IPS-15b (cell line): ENCODE measurements around the gene RTTN.

Experiments
- H3K27me3 ChIP-seq: one replicate; pipeline ENCODE4 v1.6.1; 2013; ENCODE audit warnings: low read length; ENCODE audit not compliant: control insufficient read depth, insufficient read depth
- H3K36me3 ChIP-seq: one replicate; pipeline ENCODE4 v1.6.1; 2013; ENCODE audit warnings: low read length; ENCODE audit not compliant: control insufficient read depth, insufficient read depth
- H3K4me1 ChIP-seq: one replicate; pipeline ENCODE4 v1.6.1; 2013; ENCODE audit warnings: mild to moderate bottlenecking, low read length; ENCODE audit not compliant: control insufficient read depth, insufficient read depth
- H3K4me3 ChIP-seq: one replicate; pipeline ENCODE4 v1.5.1; 2013; ENCODE audit warnings: low read depth, low read length
- H3K9ac ChIP-seq: one replicate; pipeline ENCODE4 v1.6.1; 2013; ENCODE audit warnings: low read depth, mild to moderate bottlenecking, low read length
- H3K9me3 ChIP-seq: one replicate; pipeline ENCODE4 v1.6.1; 2013; ENCODE audit warnings: mild to moderate bottlenecking, low read length; ENCODE audit not compliant: control insufficient read depth, insufficient read depth

The RTTN gene

DNA sequence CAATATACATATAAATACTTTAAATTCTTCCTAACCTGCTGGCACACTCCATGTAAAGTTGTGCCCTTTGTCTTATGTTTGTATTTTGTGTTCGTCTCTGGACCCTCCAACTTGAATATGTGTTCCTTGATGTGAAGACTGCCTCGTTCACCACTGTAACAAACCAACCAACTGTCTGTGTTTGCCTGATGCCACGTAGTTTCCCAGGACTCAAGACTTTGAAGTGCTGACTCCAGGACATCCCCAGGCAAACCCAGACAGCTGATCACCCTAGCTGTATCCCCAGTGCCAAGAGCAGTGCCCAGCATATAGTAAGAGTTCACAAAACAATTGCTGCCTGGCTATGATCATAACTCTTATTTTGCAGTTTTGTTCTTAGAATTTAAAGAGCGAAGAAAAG is 242.3 kb downstream of the RTTN start:
- H3K27me3 ChIP-seq, result no peaks in the 10 kb centered on the region
- no peaks in the 10 kb centered on the region for H3K9me3 ChIP-seq
- H3K36me3 ChIP-seq, result no peaks in the 10 kb centered on the region
- H3K9ac ChIP-seq, result no peak overlapping the region
- H3K4me3 ChIP-seq, result no peak overlapping the region
- H3K4me1 ChIP-seq, result no peaks in the 10 kb centered on the region

DNA sequence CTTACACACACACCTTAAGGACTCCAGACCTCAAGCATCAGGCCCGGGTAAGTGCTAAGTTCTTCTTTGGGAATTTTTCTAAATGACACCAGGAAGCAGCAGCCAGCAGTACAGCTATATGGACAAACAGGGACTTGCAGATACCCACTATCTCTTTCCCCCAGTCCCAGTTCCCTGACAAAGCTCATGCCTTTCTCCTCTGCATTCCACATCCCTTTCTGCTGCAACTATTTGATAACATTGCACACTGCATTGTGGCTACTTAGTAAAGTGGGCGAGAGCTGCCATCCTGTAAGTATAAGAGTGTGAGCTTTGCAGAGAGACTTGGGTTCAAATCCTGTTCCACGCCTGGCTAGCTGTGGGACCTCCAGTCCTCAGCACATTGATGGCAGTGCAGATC is 243.8 kb downstream of the RTTN start:
- Histone ChIP-seq H3K36me3 (no peaks in the 10 kb centered on the region), H3K4me1 (no peaks in the 10 kb centered on the region), H3K4me3 (no peak overlapping the region), H3K9ac (no peak overlapping the region), H3K27me3 (no peaks in the 10 kb centered on the region), H3K9me3 (no peaks in the 10 kb centered on the region)

DNA sequence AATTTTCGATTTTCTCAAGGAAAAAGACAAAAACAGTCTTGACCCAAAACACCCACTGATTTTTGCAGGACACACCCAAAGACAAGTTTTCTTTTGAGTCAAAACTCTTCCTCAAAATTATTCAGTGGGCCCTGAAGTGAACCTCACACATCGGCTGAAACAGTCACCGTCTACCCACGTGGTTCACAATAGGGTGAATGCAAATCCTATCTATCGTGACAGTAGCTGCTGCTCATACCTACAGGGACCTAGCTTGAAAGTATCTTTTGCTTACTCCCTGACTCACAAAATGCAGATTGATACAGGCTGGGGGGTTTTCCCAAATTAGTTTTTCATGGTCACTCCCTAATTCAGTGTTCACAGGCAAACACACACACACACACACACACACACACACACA is 247.1 kb downstream of the RTTN start:
- Histone ChIP-seq H3K9ac (no peak overlapping the region), H3K4me1 (no peaks in the 10 kb centered on the region)

DNA sequence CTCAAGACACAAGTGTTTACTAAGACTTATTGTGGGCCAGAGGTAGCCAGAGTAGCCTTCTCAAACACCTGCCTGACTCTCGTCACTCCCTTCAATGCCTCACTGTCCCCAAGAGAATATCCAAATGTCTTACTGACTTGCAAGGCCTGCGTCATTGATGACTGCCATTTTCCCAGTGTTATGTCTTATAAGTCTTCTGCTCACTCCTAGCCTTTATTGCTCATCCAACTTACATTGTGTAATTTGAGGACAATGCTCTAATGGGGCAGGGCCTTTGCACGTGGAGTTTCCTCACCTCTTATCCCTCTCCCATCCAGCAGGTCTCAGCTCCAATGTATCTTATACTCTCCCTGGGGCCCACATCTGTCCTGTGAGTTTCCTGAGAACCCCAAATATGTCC is 247.7 kb downstream of the RTTN start:
- H3K9ac ChIP-seq, result no peak overlapping the region
- H3K27me3 ChIP-seq, result no peaks in the 10 kb centered on the region
- H3K4me1 ChIP-seq, result no peaks in the 10 kb centered on the region
- no peaks in the 10 kb centered on the region for H3K36me3 ChIP-seq
- no peak overlapping the region for H3K4me3 ChIP-seq
- no peaks in the 10 kb centered on the region for H3K9me3 ChIP-seq

More for the DNA sequence above, 247.1 kb downstream of the RTTN start:
- H3K36me3 ChIP-seq, result no peaks in the 10 kb centered on the region
- no peak overlapping the region for H3K4me3 ChIP-seq
- H3K27me3 ChIP-seq, result no peaks in the 10 kb centered on the region
- H3K9me3 ChIP-seq, result no peaks in the 10 kb centered on the region

DNA sequence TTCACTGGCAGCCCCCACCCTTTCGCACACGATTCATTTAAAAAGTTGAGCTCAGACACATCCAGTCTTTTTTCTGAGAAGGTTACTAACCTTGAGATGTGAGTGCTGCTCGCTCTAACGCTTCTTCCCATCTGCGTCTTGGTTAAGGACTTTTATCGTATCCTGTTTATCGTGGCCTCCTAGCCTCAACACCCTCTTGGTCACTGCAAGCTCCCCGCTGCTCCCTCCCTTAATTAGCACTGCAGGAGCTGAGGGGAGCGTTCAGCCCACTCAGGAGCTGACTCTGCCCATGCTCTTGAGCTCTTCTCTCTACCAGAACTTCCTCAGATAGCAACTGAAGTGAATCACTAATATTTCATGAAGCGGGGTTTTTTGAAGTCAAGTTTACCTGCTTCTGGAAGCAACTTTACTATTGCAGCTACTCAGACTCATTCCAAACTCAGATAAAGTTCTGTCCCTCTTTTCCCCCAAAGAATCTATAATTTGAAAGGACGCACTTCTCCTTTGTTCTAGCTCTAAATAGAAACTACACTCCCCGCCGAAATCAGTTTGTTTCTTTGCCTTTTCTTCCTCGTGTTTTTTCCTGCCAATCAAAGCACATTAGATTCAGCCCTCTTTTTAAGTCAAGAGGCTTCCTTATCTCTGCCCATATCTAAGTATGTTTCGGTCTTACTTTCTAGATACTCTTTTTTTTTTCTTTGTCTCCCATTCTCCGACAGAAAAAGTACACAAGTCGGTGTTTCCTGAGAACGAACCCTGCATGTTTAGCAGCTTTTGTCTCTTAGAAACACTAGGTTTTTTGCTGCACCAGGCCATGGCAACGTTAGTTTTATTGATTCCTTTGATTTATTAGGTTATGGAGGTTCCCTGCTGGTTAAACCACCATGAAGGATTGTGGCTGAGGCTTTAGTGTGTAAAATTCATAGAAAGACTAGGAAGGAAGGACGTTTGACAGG is 248.5 kb downstream of the RTTN start:
- H3K9me3 ChIP-seq, result no peaks in the 10 kb centered on the region
- H3K36me3 ChIP-seq, result no peaks in the 10 kb centered on the region
- H3K27me3 ChIP-seq, result no peaks in the 10 kb centered on the region
- H3K4me3 ChIP-seq, result no peak overlapping the region
- no peaks in the 10 kb centered on the region for H3K4me1 ChIP-seq
- H3K9ac ChIP-seq, result no peak overlapping the region

DNA sequence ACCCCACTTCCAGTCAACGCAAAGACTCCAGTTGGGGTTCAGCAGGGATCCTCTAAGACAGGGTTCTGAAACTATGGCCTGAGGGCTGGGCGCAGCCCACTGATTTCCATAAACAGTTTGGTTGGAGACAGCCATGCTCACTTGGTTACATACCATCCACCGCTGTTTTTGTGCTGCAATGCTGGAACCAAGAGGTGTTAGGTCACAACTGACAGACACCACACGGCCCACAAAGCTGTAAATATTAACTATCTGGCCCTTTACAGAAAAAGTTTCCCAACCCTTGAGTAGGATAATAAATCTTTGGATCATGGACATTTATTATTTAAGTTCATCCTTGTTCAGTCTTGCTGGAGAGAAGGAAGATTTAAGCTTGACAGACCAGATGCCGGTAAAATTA is 249.4 kb downstream of the RTTN start:
- Histone ChIP-seq H3K9me3 (no peaks in the 10 kb centered on the region), H3K4me3 (no peak overlapping the region), H3K27me3 (no peaks in the 10 kb centered on the region), H3K36me3 (no peaks in the 10 kb centered on the region), H3K4me1 (no peaks in the 10 kb centered on the region), H3K9ac (no peak overlapping the region)

DNA sequence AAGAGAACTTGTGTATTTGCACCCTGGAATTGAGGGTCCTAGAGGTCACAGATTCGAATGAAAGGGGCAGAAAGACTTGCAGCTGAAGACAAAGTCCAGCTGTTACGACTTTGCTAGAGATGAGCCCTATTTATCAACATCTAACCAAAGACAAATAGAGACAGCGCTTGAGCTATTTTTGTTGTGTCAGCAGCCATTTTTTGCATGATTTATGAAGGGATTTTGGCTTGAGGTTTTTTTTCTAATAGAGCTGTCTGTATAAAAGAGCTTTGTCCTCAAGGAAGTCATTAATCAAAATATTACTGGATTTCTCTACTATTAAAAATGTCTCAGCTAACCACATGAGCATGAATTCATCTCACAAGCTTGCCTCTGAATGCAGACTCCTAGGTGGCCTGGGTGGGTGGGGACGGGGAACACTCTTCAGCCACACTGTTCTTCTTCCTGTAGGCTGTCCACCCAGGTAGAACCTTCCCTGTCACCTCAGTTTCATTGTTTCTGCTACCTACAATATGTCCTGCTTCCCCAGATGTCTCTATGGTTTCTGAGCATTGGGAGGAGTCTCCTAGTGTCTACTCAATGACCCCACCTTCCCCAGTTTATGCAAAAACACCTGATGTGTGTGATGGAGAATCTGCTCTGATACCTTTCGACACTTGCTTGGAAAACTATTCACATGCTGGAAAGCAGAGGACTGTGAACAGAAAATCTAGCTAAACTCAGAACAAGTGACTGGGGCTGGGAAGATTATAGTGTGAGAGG is 250.6 kb downstream of the RTTN start:
- no peaks in the 10 kb centered on the region for H3K9me3 ChIP-seq
- H3K4me3 ChIP-seq, result no peak overlapping the region
- no peak overlapping the region for H3K9ac ChIP-seq
- no peaks in the 10 kb centered on the region for H3K27me3 ChIP-seq
- H3K4me1 ChIP-seq, result no peaks in the 10 kb centered on the region
- H3K36me3 ChIP-seq, result no peaks in the 10 kb centered on the region

DNA sequence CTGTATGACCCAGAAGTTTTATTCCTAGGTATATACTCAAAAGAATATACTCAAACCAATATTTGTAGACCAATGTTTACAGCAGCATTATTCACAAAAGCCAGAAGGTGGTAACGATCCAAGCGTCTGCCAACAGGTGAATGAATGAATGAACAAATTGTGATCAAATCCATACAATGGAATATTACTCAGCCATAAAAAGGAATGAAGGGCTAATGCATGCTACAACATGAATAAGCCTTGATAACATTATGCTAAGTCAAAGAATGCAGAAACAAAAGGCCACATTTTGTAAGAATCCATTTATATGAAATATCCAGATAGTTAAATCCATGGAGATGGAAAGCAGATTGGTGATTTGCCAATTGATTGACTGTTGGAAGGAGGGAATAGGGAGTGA is 252.3 kb downstream of the RTTN start:
- H3K27me3 ChIP-seq, result no peaks in the 10 kb centered on the region

More for the DNA sequence above, 252.3 kb downstream of the RTTN start:
- no peaks in the 10 kb centered on the region for H3K4me1 ChIP-seq
- no peaks in the 10 kb centered on the region for H3K9me3 ChIP-seq
- no peak overlapping the region for H3K4me3 ChIP-seq
- no peak overlapping the region for H3K9ac ChIP-seq
- no peaks in the 10 kb centered on the region for H3K36me3 ChIP-seq
